GM19452 (cell line): ENCODE measurements around the gene SDK2.
"Not testable (repeated sequence)": the region's sequence is repeated elsewhere in the genome, so short reads cannot be mapped to it uniquely, and the experiment has no call there.

Experiments
- ATAC-seq: cut with Tn5 transposase; IDR thresholded peaks from one replicate; pipeline ENCODE4 v1.9.1; 2021; ENCODE audit not compliant: unreplicated experiment

The SDK2 gene

GRCh38 chr17:73490851-73491250 is 153.4 kb downstream of the SDK2 start:
- no peak for ATAC-seq

GRCh38 chr17:73489991-73490390 is 154.3 kb downstream of the SDK2 start:
- ATAC-seq: no peak

- ATAC-seq: no peak
These were observed 154.9 kb downstream of the SDK2 start for GRCh38 chr17:73489333-73489732.

GRCh38 chr17:73485130-73485529 is 159.1 kb downstream of the SDK2 start:
- no peak for ATAC-seq

GRCh38 chr17:73482894-73483293 is 161.4 kb downstream of the SDK2 start:
- no peak for ATAC-seq

GRCh38 chr17:73482251-73482716 is 162.0 kb downstream of the SDK2 start:
- no peak for ATAC-seq

GRCh38 chr17:73481676-73482075 is 162.6 kb downstream of the SDK2 start:
- ATAC-seq: no peak

GRCh38 chr17:73480740-73481139 is 163.5 kb downstream of the SDK2 start:
- ATAC-seq: no peak

- ATAC-seq: no peak
These were observed 165.3 kb downstream of the SDK2 start for GRCh38 chr17:73478768-73479424.

- ATAC-seq: no peak
These were observed 165.9 kb downstream of the SDK2 start for GRCh38 chr17:73478334-73478733.

GRCh38 chr17:73476890-73477350 is 167.3 kb downstream of the SDK2 start:
- no peak for ATAC-seq

- ATAC-seq: no peak
These were observed 169.8 kb downstream of the SDK2 start for GRCh38 chr17:73474370-73474988.

- not testable (repeated sequence) for ATAC-seq
These were observed 171.5 kb downstream of the SDK2 start for GRCh38 chr17:73472715-73473114.

- no peak for ATAC-seq
These were observed 172.3 kb downstream of the SDK2 start for GRCh38 chr17:73471924-73472323.

- ATAC-seq: no peak
These were observed 173.9 kb downstream of the SDK2 start for GRCh38 chr17:73470316-73470826.

- no peak for ATAC-seq
These were observed 174.9 kb downstream of the SDK2 start for GRCh38 chr17:73469311-73469710.

- no peak for ATAC-seq
These were observed 176.0 kb downstream of the SDK2 start for GRCh38 chr17:73468221-73468620.

GRCh38 chr17:73467651-73468050 is 176.6 kb downstream of the SDK2 start:
- ATAC-seq: no peak

GRCh38 chr17:73466704-73467433 is 177.4 kb downstream of the SDK2 start:
- no peak for ATAC-seq

GRCh38 chr17:73465953-73466230 is 178.4 kb downstream of the SDK2 start:
- ATAC-seq: no peak

- ATAC-seq: no peak
These were observed 178.9 kb downstream of the SDK2 start for GRCh38 chr17:73465130-73465952.
